HepG2 (cell line): ENCODE measurements around the gene POLR2J2.
"Not testable (repeated sequence)": the region's sequence is repeated elsewhere in the genome, so short reads cannot be mapped to it uniquely, and the experiment has no call there.

Experiments
- ELF1 ChIP-seq: sonication (generic); formaldehyde crosslinking; IDR thresholded peaks from 2 replicates; pipeline ENCODE4 v1.4.0; 2020; ENCODE audit warnings: missing genetic modification reagents
- ESRRA ChIP-seq: sonication (generic); formaldehyde crosslinking; IDR thresholded peaks from 2 replicates; pipeline ENCODE4 v1.5.1; 2020; ENCODE audit warnings: mild to moderate bottlenecking, low read depth, missing genetic modification reagents
- FOXA1 ChIP-seq, 2 experiments: fragments of 450-650 bp in 1 of 2; sonication (generic) in 1 of 2; formaldehyde crosslinking in 1 of 2; IDR thresholded peaks; 2 replicates each; pipeline versions ENCODE4 v1.4.0 to v1.6.1; 2016 to 2020; ENCODE audit warnings: missing genetic modification reagents in 1 of 2
- NFYC ChIP-seq: IDR thresholded peaks from 2 replicates; pipeline ENCODE4 v1.6.1; 2016; ENCODE audit warnings: missing genetic modification reagents, missing compliant biosample characterization
- RBM22 ChIP-seq: fragments of 200-400 bp; formaldehyde crosslinking; optimal IDR thresholded peaks from 2 replicates; pipeline ENCODE3; 2017; ENCODE audit warnings: mild to moderate bottlenecking, low read length, moderate library complexity
- TCF12 ChIP-seq, 2 experiments: fragments of 450-650 bp in 1 of 2; sonication (generic) in 1 of 2; formaldehyde crosslinking in 1 of 2; IDR thresholded peaks; 2 replicates each; pipeline versions ENCODE4 v1.6.1 to v1.8.0; 2017 to 2022; ENCODE audit warnings: antibody characterized with exemption in 1 of 2, mild to moderate bottlenecking in 1 of 2, missing genetic modification reagents in 1 of 2, moderate library complexity in 1 of 2
- ZNF329 ChIP-seq: sonication (generic); formaldehyde crosslinking; IDR thresholded peaks from 2 replicates; pipeline ENCODE4 v1.9.0; 2021; ENCODE audit warnings: low read depth, mild to moderate bottlenecking, missing genetic modification reagents
- ZZZ3 ChIP-seq: sonication (generic); formaldehyde crosslinking; IDR thresholded peaks from 2 replicates; pipeline ENCODE4 v1.4.0; 2020; ENCODE audit warnings: missing genetic modification reagents, mild to moderate bottlenecking, borderline replicate concordance
- TF ChIP-seq, protein P1 (sequence below): sonication (generic); formaldehyde crosslinking; IDR thresholded peaks from 2 replicates; pipeline ENCODE4 v1.5.0; 2020; ENCODE audit warnings: mild to moderate bottlenecking, missing genetic modification reagents, moderate library complexity

DNA sequence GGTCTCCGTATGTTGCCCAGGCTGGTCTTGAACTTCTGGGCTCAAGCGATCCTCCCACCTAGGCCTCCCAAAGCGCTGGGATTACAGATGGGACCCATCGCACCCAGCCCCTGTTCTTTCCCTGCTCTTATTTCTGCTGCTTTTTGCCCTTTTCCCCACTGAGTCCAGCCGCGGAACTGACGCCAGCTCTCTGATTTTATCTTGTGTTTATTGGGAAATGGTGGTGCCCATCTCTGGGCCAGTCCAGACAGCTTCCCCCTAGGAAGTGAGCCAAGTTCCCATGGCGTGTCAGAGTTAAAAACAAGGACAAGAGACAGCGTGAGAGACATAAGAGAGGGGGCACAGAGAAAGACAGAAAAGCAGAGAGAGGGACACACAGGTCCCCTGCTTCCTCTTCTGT lies 40.8 kb downstream of the POLR2J2 start:
- TF ChIP-seq ZZZ3 (CRISPR knock-in tag); ZNF329 (CRISPR knock-in tag); TCF12 (IDR thresholded peaks at IDR 0.05); TCF12 (CRISPR knock-in tag; IDR thresholded peaks at IDR 0.05); ELF1; FOXA1 (IDR thresholded peaks at IDR 0.05); FOXA1 (CRISPR knock-in tag; IDR thresholded peaks at IDR 0.05); ESRRA; RBM22; NFYC (CRISPR knock-in tag): not testable (repeated sequence)
- TF ChIP-seq, protein P1, sequence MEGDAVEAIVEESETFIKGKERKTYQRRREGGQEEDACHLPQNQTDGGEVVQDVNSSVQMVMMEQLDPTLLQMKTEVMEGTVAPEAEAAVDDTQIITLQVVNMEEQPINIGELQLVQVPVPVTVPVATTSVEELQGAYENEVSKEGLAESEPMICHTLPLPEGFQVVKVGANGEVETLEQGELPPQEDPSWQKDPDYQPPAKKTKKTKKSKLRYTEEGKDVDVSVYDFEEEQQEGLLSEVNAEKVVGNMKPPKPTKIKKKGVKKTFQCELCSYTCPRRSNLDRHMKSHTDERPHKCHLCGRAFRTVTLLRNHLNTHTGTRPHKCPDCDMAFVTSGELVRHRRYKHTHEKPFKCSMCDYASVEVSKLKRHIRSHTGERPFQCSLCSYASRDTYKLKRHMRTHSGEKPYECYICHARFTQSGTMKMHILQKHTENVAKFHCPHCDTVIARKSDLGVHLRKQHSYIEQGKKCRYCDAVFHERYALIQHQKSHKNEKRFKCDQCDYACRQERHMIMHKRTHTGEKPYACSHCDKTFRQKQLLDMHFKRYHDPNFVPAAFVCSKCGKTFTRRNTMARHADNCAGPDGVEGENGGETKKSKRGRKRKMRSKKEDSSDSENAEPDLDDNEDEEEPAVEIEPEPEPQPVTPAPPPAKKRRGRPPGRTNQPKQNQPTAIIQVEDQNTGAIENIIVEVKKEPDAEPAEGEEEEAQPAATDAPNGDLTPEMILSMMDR (CRISPR knock-in tag) = not testable (repeated sequence)
